NCI-H2029 (cell line): ENCODE data around the gene PHF20.
A peak's percentile ranks its signal among the peaks of the same experiment; 100 is the strongest.
"Not testable (repeated sequence)": the region's sequence is repeated elsewhere in the genome, so short reads cannot be mapped to it uniquely, and the experiment has no call there.

Experiments used
- DNase-seq: peaks from one replicate; lab custom pipeline; 2025; lab: John Stamatoyannopoulos, UW

Gene PHF20

GRCh38 chr20:35920523-35920922 is 148.7 kb downstream of the PHF20 start:
- no peak for DNase-seq

- DNase-seq, result no peak
Observed at GRCh38 chr20:35929301-35929700, 157.5 kb downstream of the PHF20 start.

GRCh38 chr20:35934050-35934449 is 162.2 kb downstream of the PHF20 start:
- no peak for DNase-seq

- DNase-seq, result no peak
Observed at GRCh38 chr20:35939264-35939663, 167.4 kb downstream of the PHF20 start.

- no peak for DNase-seq
Observed at GRCh38 chr20:35941620-35942019, 169.8 kb downstream of the PHF20 start.

GRCh38 chr20:35942243-35942642 is 170.4 kb downstream of the PHF20 start:
- DNase-seq, result no peak

- DNase-seq, result no peak
Observed at GRCh38 chr20:35947489-35947888, 175.7 kb downstream of the PHF20 start.

GRCh38 chr20:35947907-35948306 is 176.1 kb downstream of the PHF20 start:
- DNase-seq, result no peak

- DNase-seq, result no peak
Observed at GRCh38 chr20:35950093-35950492, 178.3 kb downstream of the PHF20 start.

- DNase-seq, result not testable (repeated sequence)
Observed at GRCh38 chr20:35952080-35952479, 180.3 kb downstream of the PHF20 start.

- DNase-seq, result peak; percentile 42
Observed at GRCh38 chr20:35952480-35953386, 180.9 kb downstream of the PHF20 start.

GRCh38 chr20:35953387-35954199 is 181.8 kb downstream of the PHF20 start:
- DNase-seq, result peak; percentile 33

- peak; percentile 98 for DNase-seq
Observed at GRCh38 chr20:35954200-35954906, 182.5 kb downstream of the PHF20 start, which contains the start of gene SCAND1. TSS of gene SCAND1 (minus strand) at chr20:35954502. CDS start at chr20:35954284, 218 bp downstream.

- peak; percentile 25 for DNase-seq
Observed at GRCh38 chr20:35954907-35955251, 183.1 kb downstream of the PHF20 start.

GRCh38 chr20:35956616-35957015 is 184.8 kb downstream of the PHF20 start:
- no peak for DNase-seq

- DNase-seq, result not testable (repeated sequence)
Observed at GRCh38 chr20:35959291-35959690, 187.5 kb downstream of the PHF20 start.

GRCh38 chr20:35963878-35964277 is 192.1 kb downstream of the PHF20 start:
- DNase-seq, result no peak

GRCh38 chr20:35967979-35968640 is 196.3 kb downstream of the PHF20 start, which contains the start of gene CNBD2:
TSS of gene CNBD2 (plus strand) at chr20:35968590. CDS start at chr20:35968763, 173 bp downstream.
- DNase-seq, result no peak

- no peak for DNase-seq
Observed at GRCh38 chr20:35968930-35969329, 197.1 kb downstream of the PHF20 start.

- no peak for DNase-seq
Observed at GRCh38 chr20:35971981-35972380, 200.2 kb downstream of the PHF20 start.

- DNase-seq, result no peak
Observed at GRCh38 chr20:35972462-35972861, 200.6 kb downstream of the PHF20 start.

GRCh38 chr20:35974256-35974655 is 202.4 kb downstream of the PHF20 start:
- DNase-seq, result no peak
